ENCODE data around the gene SH2D3A.
A peak's percentile ranks its signal among the peaks of the same experiment; 100 is the strongest.

DNA sequence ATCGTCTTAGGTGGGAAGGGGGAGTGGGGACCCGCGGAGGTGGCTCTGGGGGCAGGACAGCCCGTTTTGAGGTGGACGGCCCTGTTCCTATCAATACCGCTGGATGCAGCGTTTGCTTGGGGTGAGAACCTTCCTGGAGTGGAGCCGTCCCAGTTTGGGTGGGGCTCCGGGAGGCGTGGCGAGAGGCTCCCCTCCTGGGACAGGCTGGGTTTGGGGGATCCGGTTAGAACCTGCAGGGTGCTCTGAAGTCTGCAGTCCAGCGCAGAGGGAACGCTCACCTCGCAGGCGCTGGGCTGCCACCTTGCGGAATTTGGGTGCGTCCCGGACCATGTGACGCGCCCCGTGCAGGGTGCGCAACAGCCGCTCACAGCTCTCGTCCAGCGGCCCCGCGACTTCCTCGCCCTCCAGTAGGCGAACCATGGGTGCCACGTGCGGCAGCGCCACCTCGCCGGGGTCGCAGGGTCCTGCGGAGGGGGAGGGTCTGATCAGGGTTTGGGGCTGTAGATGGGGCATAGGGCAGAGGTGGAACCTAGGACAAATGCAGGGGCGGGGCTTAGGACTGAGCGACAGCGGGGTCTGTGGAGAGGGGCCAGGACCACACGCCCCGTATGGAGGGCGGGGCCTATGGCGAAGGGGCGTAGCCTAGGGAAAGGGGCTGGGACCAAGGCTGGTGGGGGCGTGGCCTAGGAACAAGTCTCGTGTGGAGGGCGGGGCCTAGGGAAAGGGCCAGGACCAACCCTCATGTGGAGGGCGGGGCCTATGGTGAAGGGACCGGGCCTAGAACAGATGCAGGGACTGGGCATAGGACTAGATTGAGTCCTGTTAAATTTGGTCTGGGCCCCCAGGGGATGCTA, 13.8 kb downstream of the SH2D3A start:
- peak; percentile 98 for TF ChIP-seq MYC (IDR thresholded peaks at IDR 0.05; ENCODE audit: low read depth, low read length)
- peak; percentile 53 for TF ChIP-seq POLR2A (IDR thresholded peaks at IDR 0.05; ENCODE audit: extremely low read depth, insufficient read length)
- TF ChIP-seq, protein P1, sequence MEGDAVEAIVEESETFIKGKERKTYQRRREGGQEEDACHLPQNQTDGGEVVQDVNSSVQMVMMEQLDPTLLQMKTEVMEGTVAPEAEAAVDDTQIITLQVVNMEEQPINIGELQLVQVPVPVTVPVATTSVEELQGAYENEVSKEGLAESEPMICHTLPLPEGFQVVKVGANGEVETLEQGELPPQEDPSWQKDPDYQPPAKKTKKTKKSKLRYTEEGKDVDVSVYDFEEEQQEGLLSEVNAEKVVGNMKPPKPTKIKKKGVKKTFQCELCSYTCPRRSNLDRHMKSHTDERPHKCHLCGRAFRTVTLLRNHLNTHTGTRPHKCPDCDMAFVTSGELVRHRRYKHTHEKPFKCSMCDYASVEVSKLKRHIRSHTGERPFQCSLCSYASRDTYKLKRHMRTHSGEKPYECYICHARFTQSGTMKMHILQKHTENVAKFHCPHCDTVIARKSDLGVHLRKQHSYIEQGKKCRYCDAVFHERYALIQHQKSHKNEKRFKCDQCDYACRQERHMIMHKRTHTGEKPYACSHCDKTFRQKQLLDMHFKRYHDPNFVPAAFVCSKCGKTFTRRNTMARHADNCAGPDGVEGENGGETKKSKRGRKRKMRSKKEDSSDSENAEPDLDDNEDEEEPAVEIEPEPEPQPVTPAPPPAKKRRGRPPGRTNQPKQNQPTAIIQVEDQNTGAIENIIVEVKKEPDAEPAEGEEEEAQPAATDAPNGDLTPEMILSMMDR (IDR thresholded peaks at IDR 0.05; ENCODE audit: low read depth, low read length) = no peak
- TF ChIP-seq, protein P2, sequence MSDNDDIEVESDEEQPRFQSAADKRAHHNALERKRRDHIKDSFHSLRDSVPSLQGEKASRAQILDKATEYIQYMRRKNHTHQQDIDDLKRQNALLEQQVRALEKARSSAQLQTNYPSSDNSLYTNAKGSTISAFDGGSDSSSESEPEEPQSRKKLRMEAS (IDR thresholded peaks at IDR 0.05; ENCODE audit: low read depth, low read length) = peak; percentile 97
